Gastroesophageal sphincter (tissue), 3 donors: ENCODE data around the gene PSMD2.

Experiments used
- POLR2AphosphoS5 ChIP-seq: sonication (generic); formaldehyde crosslinking; IDR thresholded peaks from one replicate; pipeline ENCODE4 v1.6.1; 2017; ENCODE audit warnings: antibody characterized with exemption
- TF ChIP-seq, protein P1 (sequence below), 4 experiments: fragments of 200-600 bp in 2 of 4; fragments of 450-650 bp in 2 of 4; sonication (generic) in 1 of 4; IDR thresholded peaks; one replicate each; pipeline ENCODE4 v1.5.1; 2017 to 2019; ENCODE audit warnings: antibody characterized with exemption in 4 of 4, mild to moderate bottlenecking in 2 of 4, moderate library complexity in 2 of 4

DNA sequence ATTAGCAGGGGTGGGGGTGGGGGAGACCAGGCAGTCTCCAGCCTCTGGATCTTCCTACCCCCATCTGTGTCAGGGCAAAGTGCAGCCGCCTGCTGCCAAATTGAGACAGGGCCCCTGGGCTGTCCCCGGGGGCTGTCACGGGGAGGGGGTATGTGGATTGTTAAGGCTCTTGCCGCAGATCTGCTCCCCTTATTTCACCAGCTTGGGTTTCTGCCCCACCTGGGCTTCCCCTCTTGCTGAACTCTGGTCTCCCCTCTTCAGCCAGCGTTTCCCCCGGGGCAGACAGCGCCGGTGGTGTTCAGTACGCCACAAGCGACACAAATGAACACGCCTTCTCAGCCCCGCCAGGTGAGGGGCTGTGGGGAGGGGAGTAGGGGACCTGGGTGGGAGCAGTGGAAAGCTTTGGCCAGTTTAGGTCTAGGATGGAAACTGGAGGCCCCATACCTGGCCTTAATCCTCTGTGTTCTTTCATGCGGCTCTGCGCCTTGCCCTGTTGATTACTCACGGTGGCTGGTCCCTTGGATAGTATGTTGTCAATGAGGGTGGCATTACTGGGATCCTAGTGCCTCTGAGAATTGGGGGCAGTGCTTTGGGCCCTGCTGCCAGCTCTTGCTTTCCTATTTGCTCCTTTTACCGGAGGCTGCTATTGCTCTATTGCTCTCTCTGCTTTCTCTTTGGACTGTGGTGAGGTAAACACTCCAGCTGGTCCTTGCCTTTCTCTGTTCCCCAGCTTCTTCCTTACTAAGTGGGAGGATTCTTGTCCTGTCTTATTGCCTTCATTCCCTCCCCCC lies 17.0 kb downstream of the PSMD2 start:
- TF ChIP-seq, protein P1, sequence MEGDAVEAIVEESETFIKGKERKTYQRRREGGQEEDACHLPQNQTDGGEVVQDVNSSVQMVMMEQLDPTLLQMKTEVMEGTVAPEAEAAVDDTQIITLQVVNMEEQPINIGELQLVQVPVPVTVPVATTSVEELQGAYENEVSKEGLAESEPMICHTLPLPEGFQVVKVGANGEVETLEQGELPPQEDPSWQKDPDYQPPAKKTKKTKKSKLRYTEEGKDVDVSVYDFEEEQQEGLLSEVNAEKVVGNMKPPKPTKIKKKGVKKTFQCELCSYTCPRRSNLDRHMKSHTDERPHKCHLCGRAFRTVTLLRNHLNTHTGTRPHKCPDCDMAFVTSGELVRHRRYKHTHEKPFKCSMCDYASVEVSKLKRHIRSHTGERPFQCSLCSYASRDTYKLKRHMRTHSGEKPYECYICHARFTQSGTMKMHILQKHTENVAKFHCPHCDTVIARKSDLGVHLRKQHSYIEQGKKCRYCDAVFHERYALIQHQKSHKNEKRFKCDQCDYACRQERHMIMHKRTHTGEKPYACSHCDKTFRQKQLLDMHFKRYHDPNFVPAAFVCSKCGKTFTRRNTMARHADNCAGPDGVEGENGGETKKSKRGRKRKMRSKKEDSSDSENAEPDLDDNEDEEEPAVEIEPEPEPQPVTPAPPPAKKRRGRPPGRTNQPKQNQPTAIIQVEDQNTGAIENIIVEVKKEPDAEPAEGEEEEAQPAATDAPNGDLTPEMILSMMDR (IDR thresholded peaks at IDR 0.05), result no peak
- TF ChIP-seq POLR2AphosphoS5, result no peak
